Tibial nerve (tissue), 4 donors: ENCODE results near the gene SORL1-AS1.

Experiments
- CTCF ChIP-seq, 5 experiments: fragments of 200-600 bp in 3 of 5; fragments of 450-650 bp in 2 of 5; sonication (generic) in 3 of 5; IDR thresholded peaks; one replicate each; pipeline ENCODE4 v1.5.1; 2016 to 2019; ENCODE audit warnings: antibody characterized with exemption in 5 of 5, mild to moderate bottlenecking in 3 of 5, moderate library complexity in 2 of 5
- EP300 ChIP-seq, 2 donors: sonication (generic); formaldehyde crosslinking; IDR thresholded peaks; one replicate each; pipeline ENCODE4 v1.6.1; 2017; ENCODE audit warnings: antibody characterized with exemption in 2 of 2, mild to moderate bottlenecking in 1 of 2
- POLR2A ChIP-seq, 2 donors: fragments of 450-650 bp; IDR thresholded peaks; one replicate each; pipeline ENCODE4 v1.6.1; 2017; ENCODE audit warnings: antibody characterized with exemption in 2 of 2, mild to moderate bottlenecking in 2 of 2, moderate library complexity in 2 of 2

- TF ChIP-seq CTCF (IDR thresholded peaks at IDR 0.05), result no peak
- no peak for TF ChIP-seq EP300 (IDR thresholded peaks at IDR 0.05)
- TF ChIP-seq POLR2A (IDR thresholded peaks at IDR 0.05), result no peak
Observed at GRCh38 chr11:121485216-121485615, 32.4 kb upstream of the SORL1-AS1 start.
